ENCODE results near the gene COPS9. TPM values are rescaled to one million over a fixed set of nuclear protein-coding genes. Genes with fewer than 3 reads are reported as not detected.

Gene COPS9
- total RNA-seq, 1 donor from 2014 or later: 190 TPM

- peaks cover 47% of the 10 kb centered on the region for H3K27me3 ChIP-seq (ENCODE audit: low read depth)
- DNase-seq: no peak
- TF ChIP-seq CTCF (IDR thresholded peaks at IDR 0.05; ENCODE audit: borderline replicate concordance): no peak
- no peaks in the 10 kb centered on the region for H3K9me3 ChIP-seq (replicated peaks)
- intact Hi-C loops (cut with micrococcal nuclease): no loop called here
- no peak overlapping the region for H3K27ac ChIP-seq (replicated peaks)
- no peaks in the 10 kb centered on the region for H3K4me1 ChIP-seq
- no peak overlapping the region for H3K4me3 ChIP-seq
- no peaks in the 10 kb centered on the region for H3K36me3 ChIP-seq
Observed at GRCh38 chr2:240165661-240166060, 29.6 kb upstream of the COPS9 start.

- Histone ChIP-seq H3K9me3 (replicated peaks) (no peaks in the 10 kb centered on the region), H3K27me3 (ENCODE audit: low read depth) (peaks cover 48% of the 10 kb centered on the region), H3K27ac (replicated peaks) (no peak overlapping the region), H3K4me1 (no peaks in the 10 kb centered on the region), H3K36me3 (no peaks in the 10 kb centered on the region), H3K4me3 (no peak overlapping the region)
- intact Hi-C loops (cut with micrococcal nuclease): no loop called here
- no peak for TF ChIP-seq CTCF (IDR thresholded peaks at IDR 0.05; ENCODE audit: borderline replicate concordance)
- DNase-seq: no peak
Observed at GRCh38 chr2:240165034-240165433, 28.9 kb upstream of the COPS9 start.

GRCh38 chr2:240164586-240164985 lies 28.5 kb upstream of the COPS9 start:
- no peak for DNase-seq
- no peak for TF ChIP-seq CTCF (IDR thresholded peaks at IDR 0.05; ENCODE audit: borderline replicate concordance)
- peaks cover 48% of the 10 kb centered on the region for H3K27me3 ChIP-seq (ENCODE audit: low read depth)
- no peak overlapping the region for H3K27ac ChIP-seq (replicated peaks)
- H3K9me3 ChIP-seq (replicated peaks): no peaks in the 10 kb centered on the region
- no peaks in the 10 kb centered on the region for H3K36me3 ChIP-seq
- no peaks in the 10 kb centered on the region for H3K4me1 ChIP-seq
- H3K4me3 ChIP-seq: no peak overlapping the region
- intact Hi-C loops (cut with micrococcal nuclease): no loop called here

GRCh38 chr2:240163844-240164574 lies 27.9 kb upstream of the COPS9 start:
- DNase-seq: no peak

GRCh38 chr2:240162939-240163714 lies 27.0 kb upstream of the COPS9 start:
- Histone ChIP-seq H3K9me3 (replicated peaks) (no peaks in the 10 kb centered on the region), H3K27me3 (ENCODE audit: low read depth) (peaks cover 38% of the 10 kb centered on the region), H3K27ac (replicated peaks) (no peak overlapping the region), H3K4me1 (no peaks in the 10 kb centered on the region), H3K36me3 (no peaks in the 10 kb centered on the region), H3K4me3 (no peak overlapping the region)
- TF ChIP-seq CTCF (IDR thresholded peaks at IDR 0.05; ENCODE audit: borderline replicate concordance): no peak
- DNase-seq: no peak
- intact Hi-C loops (cut with micrococcal nuclease): no loop called here

More at GRCh38 chr2:240163844-240164574, 27.9 kb upstream of the COPS9 start:
- no peaks in the 10 kb centered on the region for H3K9me3 ChIP-seq (replicated peaks)
- no peak for TF ChIP-seq CTCF (IDR thresholded peaks at IDR 0.05; ENCODE audit: borderline replicate concordance)
- H3K4me3 ChIP-seq: no peak overlapping the region
- H3K36me3 ChIP-seq: no peaks in the 10 kb centered on the region
- H3K27ac ChIP-seq (replicated peaks): no peak overlapping the region
- intact Hi-C loops (cut with micrococcal nuclease): no loop called here
- no peaks in the 10 kb centered on the region for H3K4me1 ChIP-seq
- peaks cover 46% of the 10 kb centered on the region for H3K27me3 ChIP-seq (ENCODE audit: low read depth)

All from left ventricle myocardium inferior (tissue), 1 donor.